GM18511 (cell line): ENCODE results near the gene ZRANB2.

Source experiments
- ATAC-seq: cut with Tn5 transposase; IDR thresholded peaks from one replicate; pipeline ENCODE4 v1.9.1; 2021; ENCODE audit warnings: mild to moderate bottlenecking, moderate library complexity; ENCODE audit not compliant: unreplicated experiment

The ZRANB2 gene

DNA sequence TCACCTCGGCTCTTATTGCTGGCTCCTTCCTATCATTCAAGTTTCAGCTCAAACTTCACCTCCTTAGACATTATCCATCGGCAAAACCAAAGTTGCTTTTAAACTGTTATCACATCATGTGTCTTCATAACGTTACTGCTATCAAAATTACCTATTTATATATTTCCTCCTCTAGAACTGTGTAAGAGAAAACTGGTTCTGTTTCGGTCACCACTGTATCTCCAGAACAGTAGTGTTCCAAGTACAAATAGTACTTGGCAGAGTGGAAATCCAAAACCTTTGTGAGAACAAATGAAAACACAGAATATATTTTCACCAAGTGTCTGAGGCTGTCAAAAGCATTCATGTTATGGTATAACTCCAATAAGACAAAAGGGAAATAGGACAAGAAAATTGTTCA, 9.1 kb downstream of the ZRANB2 start:
- ATAC-seq, result no peak

DNA sequence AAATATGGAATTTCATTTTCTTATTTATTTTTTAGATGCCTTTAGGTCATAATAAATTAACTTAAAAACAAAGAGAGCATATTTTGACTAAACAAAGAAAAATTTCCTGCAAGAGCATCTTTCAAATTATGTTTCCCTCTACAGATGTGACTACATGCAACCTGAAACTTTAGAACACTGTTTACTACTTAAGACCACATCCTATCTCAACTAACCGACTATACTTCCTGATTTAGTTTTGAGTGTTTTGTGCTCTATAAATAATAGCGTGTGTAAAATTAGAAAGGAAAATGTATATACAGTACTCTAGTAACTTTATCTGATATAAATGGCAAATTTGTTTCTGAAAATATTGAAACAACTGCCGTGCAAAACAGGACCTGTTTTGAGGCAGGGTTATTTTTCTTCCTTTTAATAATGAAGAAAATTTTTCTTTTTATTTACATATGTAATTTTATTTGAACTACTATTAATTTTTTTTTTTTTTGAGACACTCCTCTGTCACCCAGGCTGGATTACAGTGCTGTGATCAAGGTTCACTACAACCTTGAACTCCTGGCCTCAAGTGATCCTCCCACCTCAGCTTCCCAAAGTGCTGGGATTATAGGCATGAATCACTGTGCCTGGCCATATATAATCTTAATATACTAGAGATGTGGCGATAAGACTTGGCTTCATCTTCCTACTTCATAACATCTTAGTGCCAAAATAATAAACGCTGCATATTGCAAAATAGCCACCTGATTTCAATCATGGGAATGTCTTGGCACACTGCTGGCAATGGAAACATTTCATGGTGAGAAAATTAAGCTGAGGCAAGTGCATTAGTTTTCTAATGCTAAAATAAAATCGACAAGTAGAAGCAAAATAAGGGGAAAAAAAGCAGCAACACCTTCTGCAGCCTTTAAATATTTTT, 12.3 kb downstream of the ZRANB2 start:
- peak; percentile 85 for ATAC-seq

- no peak for ATAC-seq
These were observed 26.0 kb downstream of the ZRANB2 start for GRCh38 chr1:71054791-71055190.

DNA sequence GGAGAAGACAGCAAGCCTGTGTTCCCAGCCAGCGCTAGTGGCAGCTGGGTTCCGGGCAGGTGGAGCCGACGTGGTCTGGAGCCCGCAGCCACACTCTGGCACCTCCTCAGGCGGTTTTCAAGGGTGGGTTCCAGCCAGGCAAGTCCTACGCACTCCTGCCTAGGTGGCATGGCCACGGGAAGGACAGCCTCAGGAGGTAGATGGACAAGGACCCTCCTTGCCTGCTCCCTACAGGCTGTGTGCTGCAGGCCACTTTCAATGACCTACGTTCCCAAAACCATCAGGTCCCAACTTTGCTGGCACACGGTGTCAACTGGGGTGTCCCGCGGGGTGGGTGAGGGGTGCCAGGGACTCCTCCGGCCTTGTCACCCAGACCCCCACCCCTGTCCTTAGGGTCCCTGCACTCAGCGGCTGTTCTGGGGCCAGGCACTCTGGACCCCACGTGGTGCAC, 26.5 kb downstream of the ZRANB2 start:
- no peak for ATAC-seq

DNA sequence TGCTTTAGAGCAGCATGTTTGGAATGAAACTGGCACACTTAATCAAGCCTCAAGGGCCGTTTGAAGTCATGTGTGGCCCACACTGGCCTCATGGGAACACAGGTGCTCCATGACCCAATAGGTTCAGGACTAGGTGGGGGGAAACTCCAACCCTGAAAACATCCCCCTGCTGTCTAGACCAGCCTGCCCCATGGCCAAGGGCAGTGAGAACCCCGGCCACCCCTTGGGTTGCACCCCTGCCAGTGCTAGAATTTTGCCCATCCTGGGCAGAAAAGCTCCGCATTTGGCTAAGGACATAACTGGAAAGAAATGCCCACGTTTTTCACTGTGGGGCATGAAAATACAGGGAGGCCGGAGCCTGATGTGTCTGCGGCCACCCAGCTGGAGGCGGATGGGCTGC, 27.1 kb downstream of the ZRANB2 start:
- no peak for ATAC-seq

GRCh38 chr1:71053146-71053545, 27.7 kb downstream of the ZRANB2 start:
- no peak for ATAC-seq

DNA sequence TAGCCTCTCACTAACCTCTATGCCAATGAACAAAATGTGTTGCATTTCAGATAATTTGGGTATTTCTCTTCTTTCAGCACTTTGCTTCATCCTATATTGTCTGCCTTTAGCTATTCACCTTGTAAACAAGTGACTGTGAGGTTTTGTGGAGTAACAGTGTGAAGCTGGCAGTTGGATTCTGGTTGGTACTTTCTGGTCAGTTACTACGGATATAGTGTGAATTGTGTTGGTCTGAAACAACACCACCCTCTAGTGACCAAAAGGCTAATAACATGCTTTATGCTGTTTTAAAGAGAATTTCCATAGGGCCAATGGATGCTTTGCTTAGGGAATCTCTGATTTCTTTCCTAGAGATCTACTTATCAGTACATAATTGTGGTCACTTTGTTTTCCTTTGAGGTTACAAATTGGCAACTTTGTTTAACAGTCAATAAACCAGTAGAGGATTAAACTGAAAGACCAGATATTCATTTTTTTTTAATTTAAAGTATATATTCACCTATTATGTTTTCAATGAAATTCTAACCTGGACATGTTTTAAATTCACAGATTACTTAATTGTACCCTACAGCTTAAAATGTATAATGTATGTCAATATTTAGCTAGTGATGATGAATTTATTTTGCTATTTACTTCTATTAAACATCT, 30.8 kb downstream of the ZRANB2 start:
- ATAC-seq, result peak; percentile 59

DNA sequence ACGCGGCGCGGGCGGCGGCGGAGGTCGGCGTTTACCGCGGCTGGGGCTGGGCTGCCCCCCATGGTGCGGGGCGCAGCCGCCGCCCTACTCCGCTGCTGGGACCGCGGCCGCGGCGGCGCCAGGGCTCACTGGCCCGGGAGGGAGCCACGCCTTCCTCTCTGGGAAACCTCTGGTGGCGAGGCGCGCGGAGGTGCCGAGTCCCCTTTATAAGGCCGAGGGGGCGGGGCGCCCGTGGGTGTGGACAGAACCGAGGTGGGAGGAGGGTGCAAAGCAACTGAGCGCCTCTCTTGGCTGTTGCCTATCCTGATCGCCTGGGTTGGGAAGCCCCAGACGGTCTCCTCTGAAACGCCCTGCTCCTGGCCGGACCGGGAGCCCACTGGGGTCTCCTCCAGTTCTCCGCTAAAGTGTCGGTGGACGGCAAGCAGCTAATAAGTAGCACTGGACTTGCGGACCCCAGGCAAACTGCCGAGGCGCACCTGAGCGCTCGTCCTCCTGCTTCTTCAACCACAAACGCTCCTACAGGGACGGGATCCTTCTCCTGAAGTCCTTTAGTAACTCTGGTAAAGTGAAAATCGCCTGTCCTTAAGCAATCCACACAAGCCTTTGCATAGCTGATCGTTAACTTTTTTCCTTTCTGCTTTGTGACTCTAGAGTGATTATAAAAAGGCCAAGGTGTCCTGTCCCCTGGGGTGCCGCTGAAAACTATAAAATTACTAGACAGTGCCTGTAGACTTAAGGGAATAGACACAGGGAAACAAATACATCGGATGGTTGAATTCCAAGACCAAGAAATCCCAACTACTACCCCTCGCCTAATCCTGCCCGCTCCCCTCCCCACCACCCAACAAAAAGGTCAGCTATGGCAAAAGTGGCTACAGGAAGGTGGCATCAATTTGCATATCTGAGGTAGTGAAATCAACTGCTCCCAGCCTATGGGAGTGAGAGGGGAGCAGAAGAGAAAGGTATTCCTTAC, 32.9 kb downstream of the ZRANB2 start, which contains the start of gene PTGER3:
PTGER3 (minus strand) TSS at position 182 of the 973 bp plus-strand sequence. CDS start 239 bp downstream, outside the sequence.
- ATAC-seq, result peak; percentile 42

GRCh38 chr1:71046891-71047634, 33.8 kb downstream of the ZRANB2 start:
- ATAC-seq, result peak; percentile 34

DNA sequence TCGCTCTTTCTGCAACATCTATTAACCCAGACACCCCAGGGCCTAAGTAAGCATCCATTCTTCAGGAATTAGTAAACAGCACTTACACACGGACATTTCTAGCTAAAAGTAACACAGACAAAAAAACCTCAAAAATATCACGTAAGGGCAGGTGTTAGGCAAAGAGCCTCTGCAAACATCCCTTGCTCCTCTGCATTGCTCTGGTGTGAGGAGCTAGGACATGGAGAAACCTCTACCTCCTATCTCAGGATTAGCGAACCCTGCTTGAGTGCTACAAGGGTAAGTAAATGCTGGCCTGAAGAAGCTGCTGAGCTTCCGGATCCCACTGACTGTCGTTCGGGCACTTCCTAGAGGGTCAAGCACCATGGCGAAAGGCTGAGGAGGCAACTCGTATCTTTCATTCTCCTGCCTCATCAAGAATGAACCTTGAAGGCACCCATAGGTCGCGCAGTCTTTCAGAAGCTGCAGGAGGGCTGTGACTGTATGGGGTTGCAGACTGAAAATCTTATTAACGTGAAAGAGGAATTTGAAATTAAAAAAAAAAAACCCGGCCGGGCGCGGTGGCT, 35.3 kb downstream of the ZRANB2 start:
- ATAC-seq, result no peak

DNA sequence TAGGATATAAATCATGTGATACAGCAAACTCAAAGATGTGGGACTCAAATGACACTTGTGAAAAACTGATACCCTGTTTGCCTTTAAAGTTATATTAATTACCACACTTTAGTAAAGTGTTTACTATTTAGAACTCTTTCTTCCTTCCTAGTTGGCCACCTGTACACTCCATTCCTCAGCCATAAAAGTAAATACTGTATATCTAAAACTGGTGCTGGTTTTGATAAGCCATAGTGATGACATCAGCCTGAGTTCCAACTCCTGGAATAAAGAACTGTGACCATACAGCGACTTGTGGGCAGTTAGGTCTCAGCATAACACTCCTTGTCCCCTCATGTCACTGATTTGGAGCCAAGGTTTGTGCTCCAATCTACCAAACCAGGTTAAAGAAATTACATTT, 36.0 kb downstream of the ZRANB2 start:
- no peak for ATAC-seq

DNA sequence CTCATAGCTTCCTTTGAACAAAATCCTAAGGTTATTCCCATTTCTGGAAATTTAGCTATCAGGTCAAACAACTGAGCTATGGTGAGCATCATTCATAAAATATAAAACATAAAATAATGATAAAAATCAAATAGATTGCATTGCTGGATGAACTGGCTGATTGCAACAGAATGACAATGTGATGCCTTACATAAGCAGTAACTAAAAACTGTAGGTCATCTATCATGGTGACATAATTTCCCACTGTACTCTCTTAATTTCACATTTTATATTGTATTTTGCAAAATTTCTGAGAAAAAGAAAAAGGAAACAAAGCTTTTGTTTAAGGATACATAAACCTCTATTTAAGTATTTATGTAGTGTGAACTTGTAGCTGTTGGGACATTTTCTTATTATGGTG, 37.8 kb downstream of the ZRANB2 start:
- ATAC-seq, result no peak

- ATAC-seq, result no peak
These were observed 39.0 kb downstream of the ZRANB2 start for GRCh38 chr1:71041806-71042205.

- ATAC-seq, result no peak
These were observed 41.1 kb downstream of the ZRANB2 start for GRCh38 chr1:71039661-71040262.

GRCh38 chr1:71038942-71039341, 41.9 kb downstream of the ZRANB2 start:
- no peak for ATAC-seq

GRCh38 chr1:71037829-71038620, 42.8 kb downstream of the ZRANB2 start:
- no peak for ATAC-seq

DNA sequence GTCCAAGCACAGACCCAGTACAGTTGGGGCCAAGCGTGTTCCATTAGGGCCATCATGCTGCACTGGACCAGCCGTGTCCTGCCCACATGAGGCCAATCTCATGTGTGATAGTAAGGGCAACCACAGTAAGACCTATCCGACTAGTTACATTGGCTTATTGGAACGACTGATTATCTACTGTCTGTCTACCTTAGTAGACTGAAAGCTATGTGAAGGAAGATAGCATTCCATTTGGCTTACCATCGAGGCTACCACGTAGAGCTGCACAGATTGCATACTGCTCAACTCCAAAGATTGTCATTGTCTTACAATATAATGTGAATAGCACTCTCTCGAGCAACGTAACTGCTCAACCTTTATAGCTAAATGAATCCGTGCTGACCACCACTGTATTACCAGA, 43.8 kb downstream of the ZRANB2 start:
- ATAC-seq, result no peak

DNA sequence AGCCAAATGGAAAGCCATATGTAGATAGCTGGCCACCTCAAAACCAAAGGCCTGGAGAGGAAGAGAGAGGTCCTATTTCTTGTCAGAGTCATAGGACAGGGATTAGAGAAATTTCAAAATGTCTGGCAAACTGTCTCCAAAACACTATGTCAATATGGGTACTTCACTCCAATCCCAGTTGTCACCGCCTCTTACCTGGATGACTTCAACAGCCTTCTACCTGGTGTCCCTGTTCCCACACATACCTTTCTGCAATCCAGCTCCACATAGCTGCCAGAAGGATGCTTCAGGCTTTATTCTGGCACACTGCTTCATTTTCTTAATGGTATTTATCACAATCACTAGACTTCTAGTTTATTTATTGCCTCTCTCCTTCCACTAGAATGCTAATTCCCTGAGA, 47.7 kb downstream of the ZRANB2 start:
- ATAC-seq, result no peak

GRCh38 chr1:71031426-71031825, 49.4 kb downstream of the ZRANB2 start:
- no peak for ATAC-seq
